Lower lobe of right lung (tissue), 2 donors: Measurements from ENCODE around the gene PTGR3. TPM values are rescaled to one million over a fixed set of nuclear protein-coding genes. Genes with fewer than 3 reads are reported as not detected.
A peak's percentile ranks its signal among the peaks of the same experiment; 100 is the strongest.

ENCODE experiments used
- ATAC-seq, 2 donors: fragments of 200-7000 bp; cut with Tn5 transposase; one replicate each; pipeline ENCODE4 v1.9.1; 2020 to 2022; ENCODE audit warnings: mild to moderate bottlenecking in 2 of 2, moderate library complexity in 2 of 2
- DNase-seq: peaks from one replicate; pipeline ENCODE4 v3.0.0-alpha.2; 2020
- H3K27ac ChIP-seq: fragments of 200-600 bp; one replicate; pipeline ENCODE4 v1.8.0; 2022
- H3K27me3 ChIP-seq: fragments of 200-600 bp; one replicate; pipeline ENCODE4 v1.8.0; 2022; ENCODE audit warnings: low read depth
- H3K36me3 ChIP-seq: fragments of 200-600 bp; one replicate; pipeline ENCODE4 v1.8.0; 2022; ENCODE audit warnings: mild to moderate bottlenecking
- H3K4me1 ChIP-seq: fragments of 200-600 bp; one replicate; pipeline ENCODE4 v1.8.0; 2022
- H3K4me3 ChIP-seq: fragments of 200-600 bp; one replicate; pipeline ENCODE4 v1.8.0; 2022; ENCODE audit warnings: mild to moderate bottlenecking
- H3K9me3 ChIP-seq: fragments of 200-600 bp; one replicate; pipeline ENCODE4 v1.8.0; 2022
- CTCF ChIP-seq: fragments of 200-600 bp; IDR thresholded peaks from one replicate; pipeline ENCODE4 v1.8.0; 2022; ENCODE audit warnings: antibody characterized with exemption, mild to moderate bottlenecking
- intact Hi-C: fragments of 100-400 bp; cut with DNase I; formaldehyde crosslinking; loops from one replicate; pipeline ENCODE4 v1.11.0; 2022
- total RNA-seq: library from RNA; stranded (reverse); fragmentation: NEBNext Ultra II Directional; extraction: Animal tissue kit (Norgen Biotek cat#: 25700); gene quantifications from one replicate; pipeline ENCODE4 v1.2.1, GENCODE V29; 2021
- donor health status: DM: no; HTN: yes; CAD: no; lungs with severe emphysema.

Gene PTGR3
- total RNA-seq, 1 donor from 2014 or later: 37.3 TPM

GRCh38 chr18:75218065-75218923, 9.4 kb upstream of the PTGR3 start:
- H3K9me3 ChIP-seq: no peaks in the 10 kb centered on the region
- no peak for ATAC-seq
- H3K4me1 ChIP-seq: peaks cover 61% of the 10 kb centered on the region
- DNase-seq: no peak
- intact Hi-C loops: no loop called here
- H3K4me3 ChIP-seq: no peak overlapping the region
- TF ChIP-seq CTCF: no peak
- H3K27me3 ChIP-seq: no peaks in the 10 kb centered on the region
- H3K36me3 ChIP-seq: no peaks in the 10 kb centered on the region
- no peak overlapping the region for H3K27ac ChIP-seq

GRCh38 chr18:75216911-75217689, 8.2 kb upstream of the PTGR3 start:
- peak overlapping the region; percentile 24 for H3K27ac ChIP-seq
- no peak for ATAC-seq
- no peaks in the 10 kb centered on the region for H3K27me3 ChIP-seq
- H3K4me3 ChIP-seq: no peak overlapping the region
- H3K36me3 ChIP-seq: no peaks in the 10 kb centered on the region
- H3K9me3 ChIP-seq: no peaks in the 10 kb centered on the region
- no peak for DNase-seq
- TF ChIP-seq CTCF: no peak
- intact Hi-C loops: no loop called here
- H3K4me1 ChIP-seq: peaks cover 63% of the 10 kb centered on the region

GRCh38 chr18:75216212-75216910, 7.4 kb upstream of the PTGR3 start:
- Histone ChIP-seq H3K27ac (peak overlapping the region; percentile 24), H3K36me3 (no peaks in the 10 kb centered on the region), H3K4me3 (no peak overlapping the region), H3K4me1 (peaks cover 58% of the 10 kb centered on the region), H3K9me3 (no peaks in the 10 kb centered on the region), H3K27me3 (no peaks in the 10 kb centered on the region)
- intact Hi-C loops: no loop called here
- ATAC-seq (peak in 1 of 2 donors; percentile 29), DNase-seq (no peak)
- no peak for TF ChIP-seq CTCF

- Histone ChIP-seq H3K27ac (no peak overlapping the region), H3K4me3 (no peak overlapping the region), H3K27me3 (no peaks in the 10 kb centered on the region), H3K9me3 (no peaks in the 10 kb centered on the region), H3K4me1 (peaks cover 51% of the 10 kb centered on the region), H3K36me3 (no peaks in the 10 kb centered on the region)
- intact Hi-C loops: no loop called here
- TF ChIP-seq CTCF: no peak
- no peak for ATAC-seq
- no peak for DNase-seq
Observed at GRCh38 chr18:75215663-75216062, 6.7 kb upstream of the PTGR3 start.

GRCh38 chr18:75214766-75215510, 6.0 kb upstream of the PTGR3 start:
- no peaks in the 10 kb centered on the region for H3K9me3 ChIP-seq
- no peak overlapping the region for H3K4me3 ChIP-seq
- no peak overlapping the region for H3K27ac ChIP-seq
- peaks cover 53% of the 10 kb centered on the region for H3K4me1 ChIP-seq
- TF ChIP-seq CTCF: no peak
- no peaks in the 10 kb centered on the region for H3K36me3 ChIP-seq
- intact Hi-C loops: no loop called here
- ATAC-seq (no peak), DNase-seq (no peak)
- H3K27me3 ChIP-seq: no peaks in the 10 kb centered on the region
